Calu3 (cell line): ENCODE measurements around the gene SLC17A9. TPM values are rescaled to one million over a fixed set of nuclear protein-coding genes. Genes with fewer than 3 reads are reported as not detected.

ENCODE experiments used
- BruUV-seq: library from RNA; stranded (reverse); fragments of 400-500 nt; replicated peaks from 2 replicates; lab custom pipeline; 2021; lab: Mats Ljungman, UMichigan
- CTCF ChIA-PET: fragments of 300-600 bp; sonication (Branson Sonifier 250); formaldehyde crosslinking; loops from one replicate; lab custom pipeline; 2022; ENCODE audit warnings: antibody characterized with exemption; lab: Charles Lee
- DNase-seq: peaks from one replicate; pipeline ENCODE4 v3.0.0; 2022
- H3K27ac Mint-ChIP-seq: one replicate; pipeline ENCODE4 v1.8.0; 2022; ENCODE audit warnings: mixed read lengths; ENCODE audit not compliant: unreplicated experiment
- H3K27me3 Mint-ChIP-seq: one replicate; pipeline ENCODE4 v1.8.0; 2022; ENCODE audit warnings: mixed read lengths; ENCODE audit not compliant: unreplicated experiment
- H3K36me3 Mint-ChIP-seq: one replicate; pipeline ENCODE4 v1.8.0; 2022; ENCODE audit warnings: mild to moderate bottlenecking, moderate library complexity, mixed read lengths; ENCODE audit not compliant: insufficient read depth, unreplicated experiment
- H3K4me1 Mint-ChIP-seq: one replicate; pipeline ENCODE4 v1.8.0; 2022; ENCODE audit warnings: mild to moderate bottlenecking, low read depth, mixed read lengths; ENCODE audit not compliant: unreplicated experiment
- H3K4me3 Mint-ChIP-seq: one replicate; pipeline ENCODE4 v1.8.0; 2022; ENCODE audit warnings: mild to moderate bottlenecking, low read depth, moderate library complexity, mixed read lengths; ENCODE audit not compliant: unreplicated experiment
- H3K9me3 Mint-ChIP-seq: one replicate; pipeline ENCODE4 v1.8.0; 2022; ENCODE audit warnings: low read depth, mixed read lengths; ENCODE audit not compliant: unreplicated experiment
- CTCF ChIP-seq: fragments of 200-600 bp; IDR thresholded peaks from one replicate; pipeline ENCODE4 v1.8.0; 2022; ENCODE audit warnings: antibody characterized with exemption; ENCODE audit not compliant: unreplicated experiment
- intact Hi-C: fragments of 100-400 bp; cut with micrococcal nuclease; formaldehyde crosslinking; loops from one replicate; pipeline ENCODE4 v1.10.0; 2022; ENCODE audit not compliant: unreplicated experiment
- total RNA-seq: library from RNA; stranded (reverse); gene quantifications from 2 replicates; pipeline ENCODE4 v1.2.3, GENCODE V29; 2022

Gene SLC17A9
- total RNA-seq, 1 experiment from 2014 or later, result 12.0 TPM

- Mint-ChIP-seq H3K27ac (no peak overlapping the region), H3K36me3 (peaks cover 95% of the 10 kb centered on the region), H3K27me3 (no peaks in the 10 kb centered on the region), H3K4me1 (no peaks in the 10 kb centered on the region), H3K9me3 (no peaks in the 10 kb centered on the region), H3K4me3 (no peak overlapping the region)
- no peak for TF ChIP-seq CTCF
- BruUV-seq, result no TSS peak
- intact Hi-C loops, result no loop called here
- CTCF ChIA-PET, result interaction anchor here (0.6 to 1.2 kb wide), 6 partner anchors 10 to 165 kb away, joined by 3 to 5 read pairs (median 4); partner anchors contain the start of gene GID8
- no peak for DNase-seq
These were observed 45.7 kb upstream of the SLC17A9 start for GRCh38 chr20:62906647-62907375.

GRCh38 chr20:62907384-62908317 lies 44.9 kb upstream of the SLC17A9 start:
- no peaks in the 10 kb centered on the region for H3K27me3 Mint-ChIP-seq
- CTCF ChIA-PET, result interaction anchor here (0.6 to 1.2 kb wide), 6 partner anchors 9 to 164 kb away, joined by 3 to 5 read pairs (median 4); partner anchors contain the start of gene GID8

GRCh38 chr20:62908971-62909791 lies 43.3 kb upstream of the SLC17A9 start:
- Mint-ChIP-seq H3K27me3 (no peaks in the 10 kb centered on the region), H3K9me3 (no peaks in the 10 kb centered on the region), H3K4me3 (no peak overlapping the region), H3K27ac (no peak overlapping the region), H3K4me1 (no peaks in the 10 kb centered on the region), H3K36me3 (peaks cover 83% of the 10 kb centered on the region)
- no TSS peak for BruUV-seq
- no peak for TF ChIP-seq CTCF
- intact Hi-C loops, result no loop called here
- no peak for DNase-seq
- CTCF ChIA-PET, result no interaction called here

More at GRCh38 chr20:62907384-62908317, 44.9 kb upstream of the SLC17A9 start:
- H3K4me3 Mint-ChIP-seq, result no peak overlapping the region
- peak; percentile 83 for TF ChIP-seq CTCF
- no peaks in the 10 kb centered on the region for H3K9me3 Mint-ChIP-seq
- no peak for DNase-seq
- peaks cover 90% of the 10 kb centered on the region for H3K36me3 Mint-ChIP-seq
- H3K27ac Mint-ChIP-seq, result no peak overlapping the region
- intact Hi-C loops, result no loop called here
- no TSS peak for BruUV-seq
- no peaks in the 10 kb centered on the region for H3K4me1 Mint-ChIP-seq
